Measurements from ENCODE around the gene LENG9. TPM values are rescaled to one million over a fixed set of nuclear protein-coding genes. Genes with fewer than 3 reads are reported as not detected.

LENG9 gene
- total and polyA plus RNA-seq, 4 donors = 1.2 to 3.2 (median 2.7) TPM

DNA sequence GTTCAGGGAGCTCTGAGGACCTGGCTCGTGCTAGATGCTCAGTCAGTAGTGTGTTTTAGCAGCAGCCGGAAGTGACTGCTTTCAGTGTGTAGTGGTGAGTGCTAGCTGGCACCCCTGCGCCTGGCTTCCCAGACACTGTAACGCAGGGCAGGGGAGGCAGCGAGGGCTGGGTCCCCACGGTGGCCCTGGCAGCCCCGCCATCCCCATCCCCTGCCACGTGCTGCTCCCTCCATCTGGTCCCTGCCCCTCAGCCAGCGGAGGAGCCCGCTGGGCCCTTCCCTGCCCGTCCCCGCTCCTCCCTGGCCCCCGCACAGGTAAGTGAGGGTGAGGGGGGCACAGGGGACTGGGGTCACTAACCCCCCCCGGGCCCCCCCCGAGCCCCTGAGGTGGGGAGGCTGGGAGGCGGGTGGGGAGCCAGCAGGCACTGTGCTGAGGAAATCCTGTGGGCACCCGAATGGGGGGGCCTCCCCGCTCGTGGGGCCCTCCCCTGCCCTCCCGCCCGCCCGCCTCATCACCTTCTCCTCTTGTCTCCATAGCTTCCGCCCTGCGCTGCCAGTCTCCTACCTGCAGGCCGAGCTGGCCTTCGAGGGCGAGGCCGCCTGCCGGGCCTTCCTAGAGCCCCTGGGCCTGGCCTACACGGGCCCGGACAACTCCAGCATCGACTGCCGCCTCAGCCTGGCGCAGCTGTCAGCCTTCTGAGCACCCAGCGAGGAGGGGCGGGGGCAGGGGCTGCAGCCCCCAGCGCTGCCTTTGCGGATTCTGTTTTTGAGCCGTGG is 3.2 kb downstream of the LENG9 start:
- no peak overlapping the region for H3K27ac ChIP-seq (ENCODE audit: low read depth, low read length)
- peaks cover 75% of the 10 kb centered on the region for H3K36me3 ChIP-seq (ENCODE audit: control insufficient read depth, insufficient read depth, low read length)
- H3K4me1 ChIP-seq (ENCODE audit: control insufficient read depth, insufficient read depth, low read length) = peaks cover 30% of the 10 kb centered on the region
- peaks cover 6% of the 10 kb centered on the region for H3K27me3 ChIP-seq (ENCODE audit: control insufficient read depth, insufficient read depth, low read length)
- H3K4me3 ChIP-seq (ENCODE audit: low read depth, low read length) = no peak overlapping the region
- WGBS (ENCODE audit: insufficient coverage) = 82% methylated on average over 19 of the region's 39 CpGs
- DNase-seq (ENCODE audit: low read depth in 4 of 6, low spot score in 6 of 6) = no peak
- H3K9me3 ChIP-seq (ENCODE audit: control insufficient read depth, insufficient read depth, low read length) = no peaks in the 10 kb centered on the region

DNA sequence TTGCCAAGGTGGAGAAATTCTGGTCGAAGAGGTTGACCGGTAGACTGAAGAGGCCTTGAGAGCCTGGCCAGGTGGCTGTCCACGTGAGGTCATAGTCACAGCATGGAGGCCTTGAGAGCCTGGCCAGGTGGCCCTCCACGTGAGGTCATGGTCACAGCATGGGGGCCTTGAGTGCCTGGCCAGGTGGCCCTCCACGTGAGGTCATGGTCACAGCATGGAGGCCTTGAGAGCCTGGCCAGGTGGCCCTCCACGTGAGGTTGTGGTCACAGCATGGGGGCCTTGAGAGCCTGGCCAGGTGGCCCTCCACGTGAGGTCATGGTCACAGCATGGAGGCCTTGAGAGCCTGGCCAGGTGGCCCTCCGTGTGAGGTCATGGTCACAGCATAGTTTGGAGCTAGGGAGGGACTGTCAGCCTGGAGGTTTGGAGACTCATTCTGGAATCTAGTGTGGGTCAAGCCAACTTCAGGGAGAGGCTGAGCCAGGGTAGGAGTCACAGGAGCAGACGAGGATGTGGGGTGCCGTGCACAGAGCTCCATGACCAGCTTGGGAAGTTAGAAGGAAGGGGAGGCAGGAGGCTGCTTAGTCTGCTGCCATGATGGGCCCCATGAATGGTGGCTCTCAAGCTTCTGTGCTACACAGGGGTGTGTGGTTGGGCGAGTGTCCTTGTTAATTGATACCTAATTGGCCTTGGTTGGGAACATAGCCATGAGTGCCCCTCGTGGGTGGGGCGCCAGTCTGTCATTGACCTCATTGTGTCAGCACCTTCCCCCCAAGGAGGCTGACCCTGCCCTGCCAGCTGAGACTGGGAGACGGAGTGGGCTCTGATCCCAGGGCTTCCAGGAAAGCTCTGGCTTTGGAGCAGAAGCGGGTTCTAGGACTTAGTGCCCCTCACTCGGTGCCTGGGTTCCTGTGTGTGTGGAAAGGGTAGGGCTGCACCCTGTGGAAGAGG is 4.0 kb downstream of the LENG9 start:
- Histone ChIP-seq H3K9me3 (ENCODE audit: control insufficient read depth, insufficient read depth, low read length) (no peaks in the 10 kb centered on the region), H3K36me3 (ENCODE audit: control insufficient read depth, insufficient read depth, low read length) (peaks cover 83% of the 10 kb centered on the region), H3K4me1 (ENCODE audit: control insufficient read depth, insufficient read depth, low read length) (peaks cover 26% of the 10 kb centered on the region), H3K27me3 (ENCODE audit: control insufficient read depth, insufficient read depth, low read length) (peaks cover 2% of the 10 kb centered on the region), H3K27ac (ENCODE audit: low read depth, low read length) (no peak overlapping the region), H3K4me3 (ENCODE audit: low read depth, low read length) (no peak overlapping the region)
- WGBS (ENCODE audit: insufficient coverage) = 79% methylated on average over 14 of the region's 16 CpGs
- no peak for DNase-seq (ENCODE audit: low read depth in 4 of 6, low spot score in 6 of 6)

DNA sequence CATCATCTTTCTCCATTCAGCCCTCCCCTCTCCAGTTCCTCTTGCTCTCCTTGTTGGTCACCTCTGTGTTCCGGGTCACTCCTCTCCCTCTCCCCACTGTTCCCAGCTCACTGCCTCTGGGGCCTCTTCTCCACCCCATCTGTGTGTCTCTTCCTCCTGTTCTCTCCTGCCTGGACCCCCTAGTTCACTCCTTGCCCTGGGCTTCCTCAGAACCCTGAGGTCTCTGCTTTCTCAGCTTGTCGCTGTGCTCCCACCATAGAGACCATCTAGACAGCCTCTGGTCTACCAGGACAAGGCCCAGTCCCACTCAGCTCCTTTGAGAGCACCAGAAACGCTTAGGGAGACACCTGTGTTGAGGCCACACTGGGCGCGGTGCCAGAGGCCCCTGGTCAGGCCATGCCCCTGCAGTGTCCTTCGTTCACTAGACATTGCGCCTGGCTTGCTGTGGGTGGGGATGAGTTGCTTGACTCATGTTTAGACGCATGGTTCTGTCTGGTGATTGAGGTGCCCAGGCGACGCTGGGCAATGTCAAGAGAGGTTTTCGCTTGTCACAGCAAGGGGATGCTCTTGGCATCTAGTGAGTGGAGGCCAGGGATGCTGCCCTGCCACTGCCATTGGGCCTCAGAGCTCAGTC is 4.8 kb downstream of the LENG9 start:
- H3K4me3 ChIP-seq (ENCODE audit: low read depth, low read length) = no peak overlapping the region
- peaks cover 91% of the 10 kb centered on the region for H3K36me3 ChIP-seq (ENCODE audit: control insufficient read depth, insufficient read depth, low read length)
- no peak overlapping the region for H3K27ac ChIP-seq (ENCODE audit: low read depth, low read length)
- peaks cover 18% of the 10 kb centered on the region for H3K4me1 ChIP-seq (ENCODE audit: control insufficient read depth, insufficient read depth, low read length)
- WGBS (ENCODE audit: insufficient coverage) = 91% methylated on average over 10 of the region's 11 CpGs
- no peak for DNase-seq (ENCODE audit: low read depth in 4 of 6, low spot score in 6 of 6)
- no peaks in the 10 kb centered on the region for H3K9me3 ChIP-seq (ENCODE audit: control insufficient read depth, insufficient read depth, low read length)
- no peaks in the 10 kb centered on the region for H3K27me3 ChIP-seq (ENCODE audit: control insufficient read depth, insufficient read depth, low read length)

DNA sequence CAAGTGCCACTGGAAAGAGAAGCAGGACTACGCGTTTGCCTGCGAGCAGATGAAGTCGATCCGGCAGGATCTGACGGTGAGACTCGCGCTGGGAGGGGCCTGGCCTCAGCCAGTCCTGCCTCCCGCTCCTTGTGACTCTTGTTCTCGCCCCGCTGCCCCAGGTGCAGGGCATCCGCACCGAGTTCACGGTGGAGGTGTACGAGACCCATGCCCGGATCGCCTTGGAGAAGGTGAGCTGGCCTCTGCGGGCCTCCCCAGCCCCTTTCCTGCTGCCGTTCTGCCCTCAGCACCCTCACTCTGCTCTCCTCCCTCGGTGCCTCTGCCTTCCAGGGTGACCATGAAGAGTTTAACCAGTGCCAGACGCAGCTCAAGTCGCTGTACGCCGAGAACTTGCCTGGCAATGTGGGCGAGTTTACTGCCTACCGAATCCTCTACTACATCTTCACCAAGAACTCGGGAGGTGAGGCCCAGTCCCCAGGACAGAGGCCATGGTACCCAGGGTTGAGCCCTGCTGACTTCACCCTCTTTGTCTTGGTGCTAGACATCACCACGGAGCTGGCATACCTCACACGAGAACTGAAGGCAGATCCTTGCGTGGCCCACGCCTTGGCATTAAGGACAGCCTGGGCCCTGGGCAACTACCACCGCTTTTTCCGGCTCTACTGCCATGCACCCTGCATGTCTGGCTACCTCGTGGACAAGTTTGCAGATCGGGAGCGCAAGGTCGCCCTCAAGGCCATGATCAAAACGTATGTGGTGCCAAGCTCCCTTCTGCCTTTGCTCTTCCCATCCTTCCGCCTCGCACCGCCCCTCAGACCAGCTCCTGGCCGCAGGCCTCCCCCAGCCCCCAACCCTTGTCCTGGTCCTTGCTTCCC is 5.6 kb downstream of the LENG9 start:
- Histone ChIP-seq H3K36me3 (ENCODE audit: control insufficient read depth, insufficient read depth, low read length) (peaks cover 99% of the 10 kb centered on the region), H3K27me3 (ENCODE audit: control insufficient read depth, insufficient read depth, low read length) (no peaks in the 10 kb centered on the region), H3K4me3 (ENCODE audit: low read depth, low read length) (no peak overlapping the region), H3K27ac (ENCODE audit: low read depth, low read length) (no peak overlapping the region), H3K9me3 (ENCODE audit: control insufficient read depth, insufficient read depth, low read length) (no peaks in the 10 kb centered on the region), H3K4me1 (ENCODE audit: control insufficient read depth, insufficient read depth, low read length) (peaks cover 12% of the 10 kb centered on the region)
- DNase-seq (ENCODE audit: low read depth in 4 of 6, low spot score in 6 of 6) = no peak
- WGBS (ENCODE audit: insufficient coverage) = 96% methylated on average over 42 of the region's 42 CpGs

DNA sequence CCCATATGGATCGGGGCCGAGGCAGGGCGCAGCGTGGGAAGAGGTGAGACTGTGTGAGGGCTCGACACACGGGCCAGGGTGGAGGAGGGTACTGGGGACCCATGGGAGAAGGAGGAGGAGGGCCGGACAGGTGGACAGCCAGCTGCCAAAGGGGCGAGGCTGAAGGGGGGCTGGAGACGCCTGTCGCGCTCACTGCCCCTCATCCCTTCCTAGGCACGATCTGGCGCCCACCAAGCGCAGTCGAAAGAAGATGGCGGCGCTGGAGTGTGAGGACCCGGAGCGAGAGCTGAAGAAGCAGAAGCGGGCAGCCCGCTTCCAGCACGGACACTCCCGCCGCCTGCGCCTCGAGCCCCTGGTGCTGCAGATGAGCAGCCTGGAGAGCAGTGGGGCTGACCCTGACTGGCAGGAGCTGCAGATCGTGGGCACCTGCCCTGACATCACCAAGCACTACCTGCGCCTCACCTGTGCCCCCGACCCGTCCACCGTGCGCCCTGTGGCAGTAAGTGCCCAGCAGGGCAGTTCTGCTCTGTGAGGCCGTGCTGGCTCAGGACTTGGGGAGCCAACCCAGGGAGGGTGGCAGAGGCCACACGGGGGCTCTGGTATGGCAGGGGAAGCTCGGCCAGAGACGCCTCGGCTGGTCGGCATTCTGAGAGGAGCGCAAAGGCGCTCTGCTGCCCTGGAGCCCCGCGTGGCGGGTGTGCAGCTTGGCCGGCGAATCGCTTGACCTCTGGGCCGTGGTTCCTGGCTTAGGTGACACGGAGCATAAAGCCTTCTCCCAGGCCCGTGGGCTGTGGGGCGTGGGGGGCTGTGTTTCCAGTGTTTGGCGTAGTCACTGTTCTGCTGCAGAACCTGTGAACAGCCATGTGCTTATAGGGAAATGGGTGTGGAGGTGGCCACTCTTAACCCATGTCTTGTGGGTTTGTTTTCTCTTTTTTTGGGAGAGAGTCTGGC is 6.9 kb downstream of the LENG9 start:
- H3K36me3 ChIP-seq (ENCODE audit: control insufficient read depth, insufficient read depth, low read length) = peaks cover 100% of the 10 kb centered on the region
- H3K27ac ChIP-seq (ENCODE audit: low read depth, low read length) = no peak overlapping the region
- no peaks in the 10 kb centered on the region for H3K27me3 ChIP-seq (ENCODE audit: control insufficient read depth, insufficient read depth, low read length)
- DNase-seq (ENCODE audit: low read depth in 4 of 6, low spot score in 6 of 6) = no peak
- no peaks in the 10 kb centered on the region for H3K4me1 ChIP-seq (ENCODE audit: control insufficient read depth, insufficient read depth, low read length)
- 94% methylated on average over 50 of the region's 51 CpGs for WGBS (ENCODE audit: insufficient coverage)
- no peak overlapping the region for H3K4me3 ChIP-seq (ENCODE audit: low read depth, low read length)
- no peaks in the 10 kb centered on the region for H3K9me3 ChIP-seq (ENCODE audit: control insufficient read depth, insufficient read depth, low read length)

DNA sequence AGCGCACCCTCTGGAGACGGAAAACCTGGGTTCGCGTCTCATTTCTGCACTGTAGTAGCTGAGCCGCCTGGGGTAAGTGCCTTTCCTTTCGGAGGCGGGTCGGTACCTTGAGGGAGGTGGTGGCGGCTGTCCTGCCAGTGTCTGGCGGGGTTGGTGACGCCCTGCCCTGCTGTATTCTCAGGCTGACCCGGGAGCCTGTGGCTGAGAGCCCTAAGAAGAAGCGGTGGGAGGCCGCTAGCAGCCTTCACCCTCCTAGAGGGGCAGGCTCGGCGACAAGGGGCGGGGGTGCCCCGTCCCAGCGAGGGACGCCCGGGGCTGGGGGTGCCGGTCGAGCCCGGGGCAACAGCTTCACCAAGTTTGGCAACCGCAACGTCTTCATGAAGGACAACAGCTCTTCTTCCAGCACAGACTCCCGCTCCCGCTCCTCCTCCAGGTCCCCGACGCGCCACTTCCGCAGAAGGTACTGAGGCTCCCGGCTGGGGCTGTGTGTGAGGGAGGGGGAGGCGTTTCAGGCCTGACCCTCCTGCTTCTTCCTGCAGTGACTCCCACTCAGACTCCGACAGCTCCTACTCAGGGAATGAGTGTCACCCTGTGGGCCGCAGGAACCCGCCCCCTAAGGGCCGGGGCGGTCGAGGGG is 7.7 kb downstream of the LENG9 start:
- Histone ChIP-seq H3K4me1 (ENCODE audit: control insufficient read depth, insufficient read depth, low read length) (peaks cover 5% of the 10 kb centered on the region), H3K9me3 (ENCODE audit: control insufficient read depth, insufficient read depth, low read length) (no peaks in the 10 kb centered on the region), H3K27me3 (ENCODE audit: control insufficient read depth, insufficient read depth, low read length) (no peaks in the 10 kb centered on the region), H3K36me3 (ENCODE audit: control insufficient read depth, insufficient read depth, low read length) (peaks cover 98% of the 10 kb centered on the region), H3K27ac (ENCODE audit: low read depth, low read length) (no peak overlapping the region), H3K4me3 (ENCODE audit: low read depth, low read length) (no peak overlapping the region)
- DNase-seq (ENCODE audit: low read depth in 4 of 6, low spot score in 6 of 6) = no peak
- WGBS (ENCODE audit: insufficient coverage) = 95% methylated on average over 36 of the region's 40 CpGs

DNA sequence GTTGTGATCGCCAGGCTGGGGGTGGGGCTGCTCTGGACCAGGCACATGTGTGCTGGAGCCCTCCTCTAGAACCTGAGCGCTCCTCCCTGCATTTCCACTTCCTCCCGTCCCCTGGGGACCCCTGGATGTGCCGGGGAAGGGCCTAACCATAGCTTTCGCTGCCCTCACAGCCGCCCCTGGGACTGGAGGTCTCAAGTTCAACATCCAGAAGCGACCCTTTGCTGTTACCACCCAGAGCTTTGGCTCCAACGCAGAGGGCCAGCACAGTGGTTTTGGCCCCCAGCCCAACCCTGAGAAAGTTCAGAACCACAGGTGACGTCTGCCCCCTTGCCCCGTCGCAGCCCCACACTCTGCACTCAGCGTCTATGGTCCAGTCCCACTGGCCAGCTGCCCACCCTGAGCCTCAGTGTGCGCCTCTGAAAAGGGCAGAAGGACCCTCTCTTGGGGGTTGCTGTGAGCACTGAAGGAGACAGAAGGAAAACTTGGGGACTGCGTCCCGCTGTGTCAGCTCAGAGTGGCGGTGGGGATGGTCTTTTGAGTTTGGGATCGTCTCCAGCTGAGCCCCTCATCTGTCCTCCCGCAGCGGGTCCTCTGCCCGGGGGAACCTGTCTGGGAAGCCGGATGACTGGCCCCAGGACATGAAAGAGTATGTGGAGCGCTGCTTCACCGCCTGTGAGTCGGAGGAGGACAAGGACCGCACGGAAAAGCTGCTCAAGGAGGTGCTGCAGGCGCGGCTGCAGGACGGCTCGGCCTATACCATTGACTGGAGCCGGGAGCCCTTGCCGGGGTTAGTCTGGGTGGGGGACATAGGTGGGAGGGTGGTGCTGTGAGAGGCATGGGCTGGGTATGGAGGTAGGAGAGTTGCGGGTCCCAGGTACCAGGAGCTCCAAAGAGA is 8.6 kb downstream of the LENG9 start:
- WGBS (ENCODE audit: insufficient coverage) = 94% methylated on average over 31 of the region's 33 CpGs
- Histone ChIP-seq H3K9me3 (ENCODE audit: control insufficient read depth, insufficient read depth, low read length) (no peaks in the 10 kb centered on the region), H3K4me3 (ENCODE audit: low read depth, low read length) (no peak overlapping the region), H3K4me1 (ENCODE audit: control insufficient read depth, insufficient read depth, low read length) (peaks cover 14% of the 10 kb centered on the region), H3K36me3 (ENCODE audit: control insufficient read depth, insufficient read depth, low read length) (peaks cover 95% of the 10 kb centered on the region), H3K27me3 (ENCODE audit: control insufficient read depth, insufficient read depth, low read length) (no peaks in the 10 kb centered on the region), H3K27ac (ENCODE audit: low read depth, low read length) (no peak overlapping the region)
- DNase-seq (ENCODE audit: low read depth in 4 of 6, low spot score in 6 of 6) = no peak

Data from spinal cord (tissue), 10 donors.